GM12874 (cell line): ENCODE results near the gene SNTN.

Experiments
- CTCF ChIP-seq: IDR thresholded peaks from 2 replicates; pipeline ENCODE4 v1.5.1; 2011; ENCODE audit warnings: low read depth, mild to moderate bottlenecking, control low read depth, low read length, moderate library complexity; ENCODE audit not compliant: insufficient read depth

SNTN gene

GRCh38 chr3:63705092-63705645 lies 52.7 kb downstream of the SNTN start:
- TF ChIP-seq CTCF, result no peak

GRCh38 chr3:63706321-63707085 lies 54.0 kb downstream of the SNTN start:
- no peak for TF ChIP-seq CTCF

- TF ChIP-seq CTCF, result no peak
These were observed 55.3 kb downstream of the SNTN start for GRCh38 chr3:63707731-63708130.

- TF ChIP-seq CTCF, result no peak
These were observed 57.1 kb downstream of the SNTN start for GRCh38 chr3:63709576-63709975.
